Fibroblast of villous mesenchyme (primary cell): ENCODE data around the gene CUL9. TPM values are rescaled to one million over a fixed set of nuclear protein-coding genes. Genes with fewer than 3 reads are reported as not detected.

Experiments used
- DNase-seq: peaks from one replicate; pipeline ENCODE4 v3.0.0-alpha.2; 2010; ENCODE audit warnings: low read depth
- H3K4me3 ChIP-seq: 2 replicates; pipeline ENCODE4 v1.5.1; 2011; ENCODE audit warnings: low read depth, mild to moderate bottlenecking, low read length
- total RNA-seq: library from RNA; depleted of rRNA; stranded (reverse); fragments of >200 nt; gene quantifications from 2 replicates; pipeline ENCODE4 v1.2.3, GENCODE V29; 2012
- TF ChIP-seq, protein P1 (sequence below): IDR thresholded peaks from 2 replicates; pipeline ENCODE4 v1.5.1; 2012; ENCODE audit warnings: low read depth, mild to moderate bottlenecking, low read length; ENCODE audit not compliant: insufficient read depth

The CUL9 gene
- total RNA-seq, 1 donor: 23.3 TPM

DNA sequence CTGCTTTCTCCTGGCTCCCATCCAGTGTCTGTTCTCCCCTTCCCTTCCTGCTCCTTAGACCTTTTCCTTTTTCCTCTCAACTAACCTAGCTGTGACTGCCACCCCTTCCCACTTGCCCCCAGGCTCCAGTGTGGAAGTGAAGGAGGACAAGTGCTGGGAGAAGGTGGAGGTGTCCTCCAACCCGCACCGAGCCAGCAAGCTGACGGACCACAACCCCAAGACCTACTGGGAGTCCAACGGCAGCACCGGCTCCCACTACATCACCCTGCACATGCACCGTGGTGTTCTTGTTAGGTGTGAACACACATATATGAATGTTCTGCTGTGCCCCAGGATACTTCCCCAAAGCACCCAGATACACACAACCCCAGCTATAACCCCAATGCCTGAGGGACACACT lies 18.5 kb downstream of the CUL9 start:
- TF ChIP-seq, protein P1, sequence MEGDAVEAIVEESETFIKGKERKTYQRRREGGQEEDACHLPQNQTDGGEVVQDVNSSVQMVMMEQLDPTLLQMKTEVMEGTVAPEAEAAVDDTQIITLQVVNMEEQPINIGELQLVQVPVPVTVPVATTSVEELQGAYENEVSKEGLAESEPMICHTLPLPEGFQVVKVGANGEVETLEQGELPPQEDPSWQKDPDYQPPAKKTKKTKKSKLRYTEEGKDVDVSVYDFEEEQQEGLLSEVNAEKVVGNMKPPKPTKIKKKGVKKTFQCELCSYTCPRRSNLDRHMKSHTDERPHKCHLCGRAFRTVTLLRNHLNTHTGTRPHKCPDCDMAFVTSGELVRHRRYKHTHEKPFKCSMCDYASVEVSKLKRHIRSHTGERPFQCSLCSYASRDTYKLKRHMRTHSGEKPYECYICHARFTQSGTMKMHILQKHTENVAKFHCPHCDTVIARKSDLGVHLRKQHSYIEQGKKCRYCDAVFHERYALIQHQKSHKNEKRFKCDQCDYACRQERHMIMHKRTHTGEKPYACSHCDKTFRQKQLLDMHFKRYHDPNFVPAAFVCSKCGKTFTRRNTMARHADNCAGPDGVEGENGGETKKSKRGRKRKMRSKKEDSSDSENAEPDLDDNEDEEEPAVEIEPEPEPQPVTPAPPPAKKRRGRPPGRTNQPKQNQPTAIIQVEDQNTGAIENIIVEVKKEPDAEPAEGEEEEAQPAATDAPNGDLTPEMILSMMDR: no peak
- DNase-seq: no peak
- no peak overlapping the region for H3K4me3 ChIP-seq

DNA sequence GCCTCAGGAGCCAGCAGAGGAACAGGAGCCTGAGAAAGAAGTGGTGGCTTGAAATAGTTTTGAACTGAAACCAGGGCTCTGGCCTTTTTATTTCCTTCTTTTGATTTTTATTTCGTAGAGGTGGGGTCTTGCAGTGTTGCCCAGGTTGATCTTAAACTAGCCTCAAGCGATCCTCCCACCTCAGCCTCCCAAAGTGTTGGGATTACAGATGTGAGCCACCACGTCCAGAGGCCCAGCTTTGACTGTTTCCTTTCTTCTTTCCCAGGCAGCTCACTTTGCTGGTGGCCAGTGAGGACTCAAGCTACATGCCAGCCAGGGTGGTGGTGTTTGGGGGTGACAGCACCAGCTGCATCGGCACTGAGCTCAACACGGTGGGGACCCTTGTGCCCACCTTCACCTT lies 20.5 kb downstream of the CUL9 start:
- DNase-seq: no peak
- no peak overlapping the region for H3K4me3 ChIP-seq
- TF ChIP-seq, protein P1: no peak

DNA sequence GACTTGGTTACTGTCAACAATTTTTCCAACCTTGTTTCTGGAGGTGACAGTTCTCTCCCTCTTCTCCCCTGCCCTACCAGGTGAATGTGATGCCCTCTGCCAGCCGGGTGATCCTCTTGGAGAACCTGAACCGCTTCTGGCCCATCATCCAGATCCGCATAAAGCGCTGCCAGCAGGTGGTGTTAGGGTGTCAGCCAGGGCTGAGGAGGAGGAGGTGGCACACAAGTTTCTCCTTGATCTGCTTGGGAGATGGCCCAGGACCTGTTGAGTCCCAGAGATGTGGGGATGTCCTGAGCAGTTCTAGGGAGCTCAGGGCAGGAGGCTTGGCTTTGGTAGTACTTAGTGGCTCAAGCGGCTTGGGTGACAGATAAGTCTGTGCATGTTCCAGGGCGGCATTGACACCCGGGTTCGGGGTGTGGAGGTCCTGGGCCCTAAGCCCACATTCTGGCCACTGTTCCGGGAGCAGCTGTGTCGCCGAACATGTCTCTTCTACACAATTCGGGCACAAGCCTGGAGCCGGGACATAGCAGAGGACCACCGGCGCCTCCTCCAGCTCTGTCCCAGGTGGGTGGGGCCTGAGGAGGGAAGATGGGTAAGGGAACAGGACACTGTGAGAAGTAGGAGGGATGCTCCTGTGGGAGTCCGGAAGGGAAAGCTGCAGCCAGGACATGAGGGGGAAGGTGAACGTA lies 21.2 kb downstream of the CUL9 start:
- no peak overlapping the region for H3K4me3 ChIP-seq
- DNase-seq: no peak
- TF ChIP-seq, protein P1: no peak

DNA sequence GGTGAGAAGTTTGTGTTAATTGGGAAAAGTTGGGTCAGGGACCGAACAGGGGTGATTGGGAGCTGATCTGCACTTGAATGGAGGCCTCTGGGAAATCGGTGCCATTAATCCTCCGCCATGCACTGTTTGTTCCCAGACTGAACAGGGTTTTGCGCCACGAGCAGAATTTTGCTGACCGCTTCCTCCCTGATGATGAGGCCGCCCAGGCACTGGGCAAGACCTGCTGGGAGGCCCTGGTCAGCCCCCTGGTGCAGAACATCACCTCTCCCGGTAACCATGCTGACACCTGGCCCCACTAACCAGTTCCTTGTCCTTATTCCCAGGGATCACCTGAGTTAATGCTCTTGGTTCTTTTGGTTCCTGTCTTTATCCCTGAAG lies 21.7 kb downstream of the CUL9 start:
- TF ChIP-seq, protein P1: no peak
- H3K4me3 ChIP-seq: no peak overlapping the region
- DNase-seq: no peak

DNA sequence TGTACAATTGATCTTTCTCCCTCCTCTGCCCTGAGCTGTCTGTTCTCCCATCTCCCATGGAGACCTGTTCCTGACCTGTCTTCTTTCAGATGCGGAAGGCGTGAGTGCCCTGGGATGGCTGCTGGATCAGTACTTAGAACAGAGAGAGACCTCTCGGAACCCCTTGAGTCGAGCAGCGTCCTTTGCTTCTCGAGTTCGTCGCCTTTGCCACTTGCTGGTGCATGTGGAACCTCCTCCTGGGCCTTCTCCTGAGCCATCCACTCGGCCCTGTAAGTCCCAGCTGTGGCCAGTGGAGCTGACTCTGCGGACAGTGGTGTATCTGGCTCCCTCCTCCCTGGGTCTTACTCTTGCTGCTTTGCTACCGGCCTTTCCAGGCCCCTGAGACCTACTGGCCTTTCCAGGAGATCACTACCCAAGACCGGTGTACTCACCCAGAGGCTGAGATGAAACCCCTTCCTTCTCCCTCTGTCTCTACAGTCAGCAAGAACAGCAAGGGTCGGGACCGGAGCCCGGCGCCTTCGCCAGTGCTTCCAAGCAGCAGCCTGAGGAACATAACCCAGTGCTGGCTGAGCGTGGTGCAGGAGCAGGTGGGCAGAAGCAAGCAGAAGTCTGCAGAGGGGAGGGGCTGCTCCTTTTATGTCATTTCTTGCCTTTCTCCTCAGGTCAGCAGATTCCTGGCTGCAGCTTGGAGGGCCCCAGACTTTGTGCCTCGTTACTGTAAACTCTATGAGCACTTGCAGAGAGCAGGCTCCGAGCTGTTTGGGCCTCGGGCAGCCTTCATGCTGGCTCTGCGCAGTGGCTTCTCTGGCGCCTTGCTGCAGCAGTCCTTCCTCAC lies 22.5 kb downstream of the CUL9 start:
- TF ChIP-seq, protein P1: no peak
- DNase-seq: no peak
- H3K4me3 ChIP-seq: no peak overlapping the region

DNA sequence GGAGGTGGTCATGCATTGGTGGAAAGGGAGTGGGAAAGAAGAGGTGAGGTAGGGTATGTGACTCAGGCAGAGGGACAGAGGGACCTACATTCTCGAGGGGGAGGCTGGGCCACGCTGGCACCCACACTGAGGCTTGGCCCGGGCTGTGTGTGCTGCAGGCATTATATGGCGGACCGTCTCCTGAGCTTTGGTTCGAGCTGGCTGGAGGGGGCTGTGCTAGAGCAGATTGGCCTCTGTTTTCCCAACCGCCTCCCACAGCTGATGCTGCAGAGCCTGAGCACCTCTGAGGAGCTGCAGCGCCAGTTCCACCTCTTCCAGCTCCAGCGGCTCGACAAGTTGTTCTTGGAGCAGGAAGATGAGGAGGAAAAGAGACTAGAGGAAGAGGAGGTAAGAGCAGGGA lies 23.9 kb downstream of the CUL9 start:
- no peak overlapping the region for H3K4me3 ChIP-seq
- DNase-seq: no peak
- TF ChIP-seq, protein P1: no peak
